ENCODE results near the gene MGST2. TPM values are rescaled to one million over a fixed set of nuclear protein-coding genes. Genes with fewer than 3 reads are reported as not detected.

The MGST2 gene
- total and polyA plus RNA-seq, 2 donors from 2014 or later, result 62.8 to 168 TPM

DNA sequence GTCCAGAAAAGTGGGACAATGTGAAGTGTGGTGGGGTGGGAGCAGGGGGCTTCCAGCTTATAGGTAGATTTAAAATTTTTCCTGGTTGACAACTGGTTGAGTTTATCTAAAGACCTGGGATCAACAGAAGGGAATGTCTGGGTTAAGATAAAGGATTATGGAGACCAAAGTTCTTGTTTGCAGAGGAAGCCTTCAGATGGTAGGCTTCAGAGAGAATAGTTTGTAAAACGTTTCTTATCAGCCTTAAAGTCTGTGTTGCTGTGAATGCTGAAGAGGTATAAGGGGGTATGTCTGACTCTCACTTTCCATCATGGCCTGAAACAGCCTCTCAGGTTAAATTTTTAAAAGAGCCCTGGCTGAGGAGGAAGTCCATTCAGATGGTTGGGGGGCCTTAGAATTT is 20.5 kb downstream of the MGST2 start:
- FAIRE-seq (no peak), DNase-seq (no peak)
- Histone ChIP-seq H3K9me3 (ENCODE audit: control insufficient read depth in 2 of 3, insufficient read depth in 1 of 3, low read length in 3 of 3) (no peaks in the 10 kb centered on the region), H3K4me3 (ENCODE audit: low read length in 3 of 3) (no peak overlapping the region), H3K4me1 (ENCODE audit: control insufficient read depth in 2 of 3, insufficient read depth in 2 of 3, low read depth in 1 of 3, low read length in 3 of 3) (peaks cover 0 to 11% (median 0%) of the 10 kb centered on the region in 3 donors), H3K27ac (ENCODE audit: low read depth in 2 of 2, low read length in 2 of 2) (no peak overlapping the region), H3K27me3 (ENCODE audit: control insufficient read depth, insufficient read depth, low read length) (no peaks in the 10 kb centered on the region), H3K36me3 (ENCODE audit: control insufficient read depth in 2 of 3, insufficient read depth in 3 of 3, low read length in 3 of 3) (peaks cover 0 to 2% (median 0%) of the 10 kb centered on the region in 3 donors), H3K9ac (ENCODE audit: low read length in 3 of 3) (no peak overlapping the region)
- TF ChIP-seq, protein P1, sequence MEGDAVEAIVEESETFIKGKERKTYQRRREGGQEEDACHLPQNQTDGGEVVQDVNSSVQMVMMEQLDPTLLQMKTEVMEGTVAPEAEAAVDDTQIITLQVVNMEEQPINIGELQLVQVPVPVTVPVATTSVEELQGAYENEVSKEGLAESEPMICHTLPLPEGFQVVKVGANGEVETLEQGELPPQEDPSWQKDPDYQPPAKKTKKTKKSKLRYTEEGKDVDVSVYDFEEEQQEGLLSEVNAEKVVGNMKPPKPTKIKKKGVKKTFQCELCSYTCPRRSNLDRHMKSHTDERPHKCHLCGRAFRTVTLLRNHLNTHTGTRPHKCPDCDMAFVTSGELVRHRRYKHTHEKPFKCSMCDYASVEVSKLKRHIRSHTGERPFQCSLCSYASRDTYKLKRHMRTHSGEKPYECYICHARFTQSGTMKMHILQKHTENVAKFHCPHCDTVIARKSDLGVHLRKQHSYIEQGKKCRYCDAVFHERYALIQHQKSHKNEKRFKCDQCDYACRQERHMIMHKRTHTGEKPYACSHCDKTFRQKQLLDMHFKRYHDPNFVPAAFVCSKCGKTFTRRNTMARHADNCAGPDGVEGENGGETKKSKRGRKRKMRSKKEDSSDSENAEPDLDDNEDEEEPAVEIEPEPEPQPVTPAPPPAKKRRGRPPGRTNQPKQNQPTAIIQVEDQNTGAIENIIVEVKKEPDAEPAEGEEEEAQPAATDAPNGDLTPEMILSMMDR (IDR thresholded peaks at IDR 0.05; ENCODE audit: borderline replicate concordance, extremely low read depth, insufficient read depth), result no peak
- intact Hi-C loops (cut with DNase I), result no loop called here

DNA sequence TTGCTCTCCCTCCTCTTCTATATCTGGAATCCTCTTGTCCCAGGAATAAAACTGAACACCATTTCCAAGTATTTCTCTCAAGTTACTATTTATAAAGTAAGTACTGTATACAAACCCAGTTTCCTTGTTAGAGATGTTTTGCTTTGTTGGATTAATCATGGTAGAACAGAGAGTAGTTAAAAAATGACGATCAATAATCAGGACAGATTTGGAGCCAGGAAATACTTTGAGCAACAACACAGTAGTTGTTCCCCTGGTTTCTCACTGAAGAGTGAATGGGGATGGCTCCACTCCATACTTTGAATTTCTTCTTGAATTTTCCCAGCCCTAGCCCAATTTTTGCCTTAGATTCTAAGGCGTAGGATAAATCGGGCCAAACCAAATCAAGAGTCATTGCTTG is 21.4 kb downstream of the MGST2 start:
- no peak overlapping the region for H3K9ac ChIP-seq (ENCODE audit: low read length in 3 of 3)
- TF ChIP-seq, protein P1 (IDR thresholded peaks at IDR 0.05; ENCODE audit: borderline replicate concordance, extremely low read depth, insufficient read depth), result no peak
- H3K4me1 ChIP-seq (ENCODE audit: control insufficient read depth in 2 of 3, insufficient read depth in 2 of 3, low read depth in 1 of 3, low read length in 3 of 3), result peaks cover 0 to 13% (median 2%) of the 10 kb centered on the region in 3 donors
- DNase-seq (no peak), FAIRE-seq (no peak)
- intact Hi-C loops (cut with DNase I), result no loop called here
- H3K27ac ChIP-seq (ENCODE audit: low read depth in 2 of 2, low read length in 2 of 2), result no peak overlapping the region
- no peaks in the 10 kb centered on the region for H3K27me3 ChIP-seq (ENCODE audit: control insufficient read depth, insufficient read depth, low read length)
- H3K36me3 ChIP-seq (ENCODE audit: control insufficient read depth in 2 of 3, insufficient read depth in 3 of 3, low read length in 3 of 3), result peaks cover 0 to 2% (median 0%) of the 10 kb centered on the region in 3 donors
- no peak overlapping the region for H3K4me3 ChIP-seq (ENCODE audit: low read length in 3 of 3)
- no peaks in the 10 kb centered on the region for H3K9me3 ChIP-seq (ENCODE audit: control insufficient read depth in 2 of 3, insufficient read depth in 1 of 3, low read length in 3 of 3)

DNA sequence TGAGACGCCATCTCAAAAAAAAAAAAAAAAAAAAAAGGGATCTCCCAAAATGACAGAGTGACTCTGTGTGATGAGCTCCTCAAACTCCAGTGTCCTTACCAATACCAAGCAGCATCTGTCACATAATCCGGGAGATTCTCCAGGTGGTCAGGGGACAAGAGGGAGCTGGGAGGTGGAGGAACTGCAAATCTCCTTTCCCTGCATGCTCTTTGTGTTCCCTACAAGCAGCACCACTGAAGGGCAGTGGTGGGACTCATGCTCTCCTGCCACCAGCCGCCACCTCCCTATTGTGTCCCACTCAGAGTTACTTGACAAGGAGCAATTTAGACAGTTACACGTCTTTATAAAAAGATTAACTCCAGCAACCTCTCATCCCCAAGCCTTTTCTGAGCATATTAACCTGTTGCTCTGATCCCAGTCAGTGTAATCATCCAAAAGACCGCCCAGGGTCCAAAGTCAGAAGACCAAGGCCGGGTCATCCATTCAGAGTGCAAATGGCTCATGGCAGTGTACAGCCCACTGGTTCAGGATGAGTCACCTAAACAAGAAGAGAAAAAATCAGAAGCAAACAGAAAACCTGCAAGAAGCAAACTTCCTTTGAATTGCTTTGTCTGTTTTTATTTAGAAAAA is 23.6 kb downstream of the MGST2 start:
- Histone ChIP-seq H3K36me3 (ENCODE audit: control insufficient read depth in 2 of 3, insufficient read depth in 3 of 3, low read length in 3 of 3) (no peaks in the 10 kb centered on the region), H3K27ac (ENCODE audit: low read depth in 2 of 2, low read length in 2 of 2) (peak overlapping the region in 1 of 2 donors; percentile 48), H3K4me3 (ENCODE audit: low read length in 3 of 3) (no peak overlapping the region), H3K9ac (ENCODE audit: low read length in 3 of 3) (no peak overlapping the region), H3K27me3 (ENCODE audit: control insufficient read depth, insufficient read depth, low read length) (no peaks in the 10 kb centered on the region), H3K9me3 (ENCODE audit: control insufficient read depth in 2 of 3, insufficient read depth in 1 of 3, low read length in 3 of 3) (no peaks in the 10 kb centered on the region), H3K4me1 (ENCODE audit: control insufficient read depth in 2 of 3, insufficient read depth in 2 of 3, low read depth in 1 of 3, low read length in 3 of 3) (peaks cover 0 to 14% (median 9%) of the 10 kb centered on the region in 3 donors)
- FAIRE-seq, result no peak
- TF ChIP-seq, protein P1 (IDR thresholded peaks at IDR 0.05; ENCODE audit: borderline replicate concordance, extremely low read depth, insufficient read depth), result no peak
- peak in 3 of 5 donors; percentile 21 to 45 (median 26) for DNase-seq
- intact Hi-C loops (cut with DNase I), result no loop called here
